ENCODE measurements around the gene ARL9.

ARL9 gene

DNA sequence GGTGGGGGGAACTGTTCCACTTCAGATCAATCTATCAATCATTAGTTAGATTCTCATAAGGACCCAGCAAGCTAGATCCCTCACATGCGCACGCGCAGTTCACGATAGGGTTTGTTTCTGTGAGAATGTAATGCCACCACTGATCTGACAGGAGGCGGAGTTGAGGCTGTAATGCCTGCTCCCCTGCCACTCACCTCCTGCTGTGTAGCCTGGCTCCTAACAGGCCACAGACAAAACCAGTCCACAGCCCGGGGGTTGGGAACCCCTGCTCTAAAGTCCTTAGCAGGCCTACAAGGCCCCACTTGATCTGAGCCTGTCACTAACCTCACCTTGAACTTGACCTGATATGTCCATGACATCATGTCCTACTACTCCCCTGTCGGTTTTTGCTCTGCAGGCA lies 30.3 kb downstream of the ARL9 start (continued):
- TF ChIP-seq, protein P1, sequence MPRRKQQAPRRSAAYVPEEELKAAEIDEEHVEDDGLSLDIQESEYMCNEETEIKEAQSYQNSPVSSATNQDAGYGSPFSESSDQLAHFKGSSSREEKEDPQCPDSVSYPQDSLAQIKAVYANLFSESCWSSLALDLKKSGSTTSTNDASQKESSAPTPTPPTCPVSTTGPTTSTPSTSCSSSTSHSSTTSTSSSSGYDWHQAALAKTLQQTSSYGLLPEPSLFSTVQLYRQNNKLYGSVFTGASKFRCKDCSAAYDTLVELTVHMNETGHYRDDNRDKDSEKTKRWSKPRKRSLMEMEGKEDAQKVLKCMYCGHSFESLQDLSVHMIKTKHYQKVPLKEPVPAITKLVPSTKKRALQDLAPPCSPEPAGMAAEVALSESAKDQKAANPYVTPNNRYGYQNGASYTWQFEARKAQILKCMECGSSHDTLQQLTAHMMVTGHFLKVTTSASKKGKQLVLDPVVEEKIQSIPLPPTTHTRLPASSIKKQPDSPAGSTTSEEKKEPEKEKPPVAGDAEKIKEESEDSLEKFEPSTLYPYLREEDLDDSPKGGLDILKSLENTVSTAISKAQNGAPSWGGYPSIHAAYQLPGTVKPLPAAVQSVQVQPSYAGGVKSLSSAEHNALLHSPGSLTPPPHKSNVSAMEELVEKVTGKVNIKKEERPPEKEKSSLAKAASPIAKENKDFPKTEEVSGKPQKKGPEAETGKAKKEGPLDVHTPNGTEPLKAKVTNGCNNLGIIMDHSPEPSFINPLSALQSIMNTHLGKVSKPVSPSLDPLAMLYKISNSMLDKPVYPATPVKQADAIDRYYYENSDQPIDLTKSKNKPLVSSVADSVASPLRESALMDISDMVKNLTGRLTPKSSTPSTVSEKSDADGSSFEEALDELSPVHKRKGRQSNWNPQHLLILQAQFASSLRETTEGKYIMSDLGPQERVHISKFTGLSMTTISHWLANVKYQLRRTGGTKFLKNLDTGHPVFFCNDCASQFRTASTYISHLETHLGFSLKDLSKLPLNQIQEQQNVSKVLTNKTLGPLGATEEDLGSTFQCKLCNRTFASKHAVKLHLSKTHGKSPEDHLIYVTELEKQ (tag by site-specific recombination; IDR thresholded peaks at IDR 0.05; ENCODE audit: borderline replicate concordance), result no peak
- TF ChIP-seq, protein P2, sequence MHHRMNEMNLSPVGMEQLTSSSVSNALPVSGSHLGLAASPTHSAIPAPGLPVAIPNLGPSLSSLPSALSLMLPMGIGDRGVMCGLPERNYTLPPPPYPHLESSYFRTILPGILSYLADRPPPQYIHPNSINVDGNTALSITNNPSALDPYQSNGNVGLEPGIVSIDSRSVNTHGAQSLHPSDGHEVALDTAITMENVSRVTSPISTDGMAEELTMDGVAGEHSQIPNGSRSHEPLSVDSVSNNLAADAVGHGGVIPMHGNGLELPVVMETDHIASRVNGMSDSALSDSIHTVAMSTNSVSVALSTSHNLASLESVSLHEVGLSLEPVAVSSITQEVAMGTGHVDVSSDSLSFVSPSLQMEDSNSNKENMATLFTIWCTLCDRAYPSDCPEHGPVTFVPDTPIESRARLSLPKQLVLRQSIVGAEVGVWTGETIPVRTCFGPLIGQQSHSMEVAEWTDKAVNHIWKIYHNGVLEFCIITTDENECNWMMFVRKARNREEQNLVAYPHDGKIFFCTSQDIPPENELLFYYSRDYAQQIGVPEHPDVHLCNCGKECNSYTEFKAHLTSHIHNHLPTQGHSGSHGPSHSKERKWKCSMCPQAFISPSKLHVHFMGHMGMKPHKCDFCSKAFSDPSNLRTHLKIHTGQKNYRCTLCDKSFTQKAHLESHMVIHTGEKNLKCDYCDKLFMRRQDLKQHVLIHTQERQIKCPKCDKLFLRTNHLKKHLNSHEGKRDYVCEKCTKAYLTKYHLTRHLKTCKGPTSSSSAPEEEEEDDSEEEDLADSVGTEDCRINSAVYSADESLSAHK (tag by site-specific recombination; IDR thresholded peaks at IDR 0.05), result no peak
- TF ChIP-seq ZXDB (tag by site-specific recombination; IDR thresholded peaks at IDR 0.05) (no peak), SCRT2 (tag by site-specific recombination; IDR thresholded peaks at IDR 0.05) (no peak), ZNF146 (tag by site-specific recombination; IDR thresholded peaks at IDR 0.05) (no peak), ZNF311 (tag by site-specific recombination; IDR thresholded peaks at IDR 0.05; ENCODE audit: borderline replicate concordance) (no peak), ZBTB17 (tag by site-specific recombination; IDR thresholded peaks at IDR 0.05) (no peak)
- TF ChIP-seq, protein P3, sequence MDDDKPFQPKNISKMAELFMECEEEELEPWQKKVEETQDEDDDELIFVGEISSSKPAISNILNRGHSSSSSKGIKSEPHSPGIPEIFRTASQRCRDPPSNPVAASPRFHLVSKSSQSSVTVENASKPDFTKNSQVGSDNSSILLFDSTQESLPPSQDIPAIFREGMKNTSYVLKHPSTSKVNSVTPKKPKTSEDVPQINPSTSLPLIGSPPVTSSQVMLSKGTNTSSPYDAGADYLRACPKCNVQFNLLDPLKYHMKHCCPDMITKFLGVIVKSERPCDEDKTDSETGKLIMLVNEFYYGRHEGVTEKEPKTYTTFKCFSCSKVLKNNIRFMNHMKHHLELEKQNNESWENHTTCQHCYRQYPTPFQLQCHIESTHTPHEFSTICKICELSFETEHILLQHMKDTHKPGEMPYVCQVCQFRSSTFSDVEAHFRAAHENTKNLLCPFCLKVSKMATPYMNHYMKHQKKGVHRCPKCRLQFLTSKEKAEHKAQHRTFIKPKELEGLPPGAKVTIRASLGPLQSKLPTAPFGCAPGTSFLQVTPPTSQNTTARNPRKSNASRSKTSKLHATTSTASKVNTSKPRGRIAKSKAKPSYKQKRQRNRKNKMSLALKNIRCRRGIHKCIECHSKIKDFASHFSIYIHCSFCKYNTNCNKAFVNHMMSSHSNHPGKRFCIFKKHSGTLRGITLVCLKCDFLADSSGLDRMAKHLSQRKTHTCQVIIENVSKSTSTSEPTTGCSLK (tag by site-specific recombination; IDR thresholded peaks at IDR 0.05), result no peak

DNA sequence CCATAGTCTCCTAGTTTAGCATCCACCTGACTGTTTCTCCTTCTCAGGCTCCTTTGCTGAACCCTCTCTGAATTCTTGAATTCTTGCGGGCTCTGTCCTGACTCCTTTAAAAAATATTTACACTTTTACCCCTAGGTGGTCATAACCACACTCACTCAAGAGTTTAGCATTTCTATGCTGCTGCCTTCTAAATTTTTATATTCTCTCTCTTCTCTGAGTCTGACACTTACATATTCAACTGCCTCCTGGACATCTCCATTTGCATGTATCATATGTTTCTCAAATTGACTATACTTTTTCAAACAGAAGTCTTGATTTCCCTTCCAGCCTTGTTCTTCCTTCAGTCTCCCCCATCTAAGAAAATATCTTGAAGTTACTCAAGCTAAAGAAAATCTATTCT lies 31.6 kb downstream of the ARL9 start:
- Histone ChIP-seq H3K36me3 (ENCODE audit: control insufficient read depth in 2 of 2, insufficient read depth in 1 of 2, low read length in 2 of 2) (no peaks in the 10 kb centered on the region), H3K4me3 (ENCODE audit: low read depth, low read length) (no peak overlapping the region), H3K27ac (ENCODE audit: extremely low read depth, low read depth, low read length) (no peak overlapping the region), H3K4me1 (ENCODE audit: control insufficient read depth, insufficient read depth, low read length) (no peaks in the 10 kb centered on the region), H3K9me3 (ENCODE audit: control insufficient read depth, insufficient read depth, low read depth, low read length) (no peaks in the 10 kb centered on the region)
- TF ChIP-seq SP7 (tag by site-specific recombination; IDR thresholded peaks at IDR 0.05) (no peak), ZNF670 (tag by site-specific recombination; IDR thresholded peaks at IDR 0.05; ENCODE audit: low read depth) (no peak)
- POLR2A ChIA-PET, result no interaction called here
- CTCF ChIA-PET, result no interaction called here

DNA sequence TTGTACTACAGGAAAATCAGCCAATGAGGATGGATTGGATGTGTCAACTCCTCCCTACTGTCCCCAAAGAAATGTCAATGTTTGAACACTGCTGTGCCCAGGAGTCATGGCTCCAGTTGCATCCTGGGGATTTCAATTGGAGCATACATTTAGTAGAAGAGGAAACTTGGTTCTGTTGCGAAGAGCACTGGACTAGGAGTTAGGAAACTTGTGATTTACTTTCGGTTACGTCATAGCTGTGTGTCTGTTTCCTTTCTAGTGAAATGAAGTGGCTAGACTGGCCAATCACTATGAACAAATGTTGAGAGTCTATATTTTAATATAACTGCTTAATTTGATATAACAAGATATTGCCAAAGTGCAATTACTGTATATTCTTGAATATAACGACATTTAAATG lies 35.2 kb downstream of the ARL9 start:
- ChIA-PET CTCF (no interaction called here), POLR2A (no interaction called here)
- Histone ChIP-seq H3K4me1 (ENCODE audit: control insufficient read depth, insufficient read depth, low read length) (no peaks in the 10 kb centered on the region), H3K36me3 (ENCODE audit: control insufficient read depth in 2 of 2, insufficient read depth in 1 of 2, low read length in 2 of 2) (no peaks in the 10 kb centered on the region), H3K4me3 (ENCODE audit: low read depth, low read length) (no peak overlapping the region), H3K9me3 (ENCODE audit: control insufficient read depth, insufficient read depth, low read depth, low read length) (no peaks in the 10 kb centered on the region), H3K27ac (ENCODE audit: extremely low read depth, low read depth, low read length) (no peak overlapping the region)
- TF ChIP-seq ZNF776 (tag by site-specific recombination; IDR thresholded peaks at IDR 0.05; ENCODE audit: borderline replicate concordance), result no peak
- TF ChIP-seq, protein P4, sequence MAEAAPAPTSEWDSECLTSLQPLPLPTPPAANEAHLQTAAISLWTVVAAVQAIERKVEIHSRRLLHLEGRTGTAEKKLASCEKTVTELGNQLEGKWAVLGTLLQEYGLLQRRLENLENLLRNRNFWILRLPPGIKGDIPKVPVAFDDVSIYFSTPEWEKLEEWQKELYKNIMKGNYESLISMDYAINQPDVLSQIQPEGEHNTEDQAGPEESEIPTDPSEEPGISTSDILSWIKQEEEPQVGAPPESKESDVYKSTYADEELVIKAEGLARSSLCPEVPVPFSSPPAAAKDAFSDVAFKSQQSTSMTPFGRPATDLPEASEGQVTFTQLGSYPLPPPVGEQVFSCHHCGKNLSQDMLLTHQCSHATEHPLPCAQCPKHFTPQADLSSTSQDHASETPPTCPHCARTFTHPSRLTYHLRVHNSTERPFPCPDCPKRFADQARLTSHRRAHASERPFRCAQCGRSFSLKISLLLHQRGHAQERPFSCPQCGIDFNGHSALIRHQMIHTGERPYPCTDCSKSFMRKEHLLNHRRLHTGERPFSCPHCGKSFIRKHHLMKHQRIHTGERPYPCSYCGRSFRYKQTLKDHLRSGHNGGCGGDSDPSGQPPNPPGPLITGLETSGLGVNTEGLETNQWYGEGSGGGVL (tag by site-specific recombination; IDR thresholded peaks at IDR 0.05), result no peak
- TF ChIP-seq ZNF146 (tag by site-specific recombination; IDR thresholded peaks at IDR 0.05), result no peak
- TF ChIP-seq, protein P5, sequence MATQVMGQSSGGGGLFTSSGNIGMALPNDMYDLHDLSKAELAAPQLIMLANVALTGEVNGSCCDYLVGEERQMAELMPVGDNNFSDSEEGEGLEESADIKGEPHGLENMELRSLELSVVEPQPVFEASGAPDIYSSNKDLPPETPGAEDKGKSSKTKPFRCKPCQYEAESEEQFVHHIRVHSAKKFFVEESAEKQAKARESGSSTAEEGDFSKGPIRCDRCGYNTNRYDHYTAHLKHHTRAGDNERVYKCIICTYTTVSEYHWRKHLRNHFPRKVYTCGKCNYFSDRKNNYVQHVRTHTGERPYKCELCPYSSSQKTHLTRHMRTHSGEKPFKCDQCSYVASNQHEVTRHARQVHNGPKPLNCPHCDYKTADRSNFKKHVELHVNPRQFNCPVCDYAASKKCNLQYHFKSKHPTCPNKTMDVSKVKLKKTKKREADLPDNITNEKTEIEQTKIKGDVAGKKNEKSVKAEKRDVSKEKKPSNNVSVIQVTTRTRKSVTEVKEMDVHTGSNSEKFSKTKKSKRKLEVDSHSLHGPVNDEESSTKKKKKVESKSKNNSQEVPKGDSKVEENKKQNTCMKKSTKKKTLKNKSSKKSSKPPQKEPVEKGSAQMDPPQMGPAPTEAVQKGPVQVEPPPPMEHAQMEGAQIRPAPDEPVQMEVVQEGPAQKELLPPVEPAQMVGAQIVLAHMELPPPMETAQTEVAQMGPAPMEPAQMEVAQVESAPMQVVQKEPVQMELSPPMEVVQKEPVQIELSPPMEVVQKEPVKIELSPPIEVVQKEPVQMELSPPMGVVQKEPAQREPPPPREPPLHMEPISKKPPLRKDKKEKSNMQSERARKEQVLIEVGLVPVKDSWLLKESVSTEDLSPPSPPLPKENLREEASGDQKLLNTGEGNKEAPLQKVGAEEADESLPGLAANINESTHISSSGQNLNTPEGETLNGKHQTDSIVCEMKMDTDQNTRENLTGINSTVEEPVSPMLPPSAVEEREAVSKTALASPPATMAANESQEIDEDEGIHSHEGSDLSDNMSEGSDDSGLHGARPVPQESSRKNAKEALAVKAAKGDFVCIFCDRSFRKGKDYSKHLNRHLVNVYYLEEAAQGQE (tag by site-specific recombination; IDR thresholded peaks at IDR 0.05), result no peak
- TF ChIP-seq ZNF155 (tag by site-specific recombination; IDR thresholded peaks at IDR 0.05), result no peak
- TF ChIP-seq ZNF10 (tag by site-specific recombination; IDR thresholded peaks at IDR 0.05), result no peak
- no peak for TF ChIP-seq ZNF404 (tag by site-specific recombination; IDR thresholded peaks at IDR 0.05)
- TF ChIP-seq IKZF3 (tag by site-specific recombination; IDR thresholded peaks at IDR 0.05), result no peak
- TF ChIP-seq ZNF16 (tag by site-specific recombination; IDR thresholded peaks at IDR 0.05; ENCODE audit: low read depth), result no peak
- TF ChIP-seq GLIS1 (tag by site-specific recombination; IDR thresholded peaks at IDR 0.05), result no peak
- no peak for TF ChIP-seq ZNF426 (tag by site-specific recombination; IDR thresholded peaks at IDR 0.05)
- no peak for TF ChIP-seq ZNF214 (tag by site-specific recombination; IDR thresholded peaks at IDR 0.05; ENCODE audit: borderline replicate concordance)

Data from HEK293 (cell line).